ENCODE measurements around the gene POLG.

- TF ChIP-seq CTCF (IDR thresholded peaks at IDR 0.05): no peak
- no peak for TF ChIP-seq POLR2A (IDR thresholded peaks at IDR 0.05)
Observed at GRCh38 chr15:89384176-89384604, 49.6 kb upstream of the POLG start.

Measured in Peyer's patch (tissue), 4 donors.